Measurements from ENCODE around the gene IZUMO2. TPM values are rescaled to one million over a fixed set of nuclear protein-coding genes. Genes with fewer than 3 reads are reported as not detected.

The IZUMO2 gene
- polyA plus RNA-seq, 1 of the 3 experiments (the other 2 are of a cell fraction) = not detected

DNA sequence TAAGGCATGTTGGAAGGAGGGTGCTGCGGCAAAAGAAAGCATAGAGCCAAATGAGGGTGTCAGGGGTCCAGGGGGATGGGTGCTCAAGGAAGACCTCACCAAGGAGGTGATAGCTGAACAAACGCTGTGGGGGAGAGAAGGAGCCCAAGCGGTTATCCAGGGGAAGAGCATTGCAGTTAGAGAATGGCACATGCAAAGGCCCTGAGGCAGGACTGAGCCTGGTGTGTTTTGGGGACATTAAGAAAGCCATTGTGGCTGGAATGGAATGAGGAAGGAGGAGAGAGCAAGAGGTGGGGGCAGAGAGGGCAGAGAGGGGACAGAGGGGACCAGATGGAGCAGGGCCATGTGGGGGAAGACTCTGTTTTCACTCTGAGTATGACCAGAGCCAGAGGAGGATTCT, 34.3 kb upstream of the IZUMO2 start (continued):
- no peak for TF ChIP-seq POLR2AphosphoS5 (IDR thresholded peaks at IDR 0.05; ENCODE audit: low read depth, low read length)
- no peak for TF ChIP-seq FOSL2 (IDR thresholded peaks at IDR 0.05; ENCODE audit: borderline replicate concordance, low read depth)

- TF ChIP-seq, protein P1, sequence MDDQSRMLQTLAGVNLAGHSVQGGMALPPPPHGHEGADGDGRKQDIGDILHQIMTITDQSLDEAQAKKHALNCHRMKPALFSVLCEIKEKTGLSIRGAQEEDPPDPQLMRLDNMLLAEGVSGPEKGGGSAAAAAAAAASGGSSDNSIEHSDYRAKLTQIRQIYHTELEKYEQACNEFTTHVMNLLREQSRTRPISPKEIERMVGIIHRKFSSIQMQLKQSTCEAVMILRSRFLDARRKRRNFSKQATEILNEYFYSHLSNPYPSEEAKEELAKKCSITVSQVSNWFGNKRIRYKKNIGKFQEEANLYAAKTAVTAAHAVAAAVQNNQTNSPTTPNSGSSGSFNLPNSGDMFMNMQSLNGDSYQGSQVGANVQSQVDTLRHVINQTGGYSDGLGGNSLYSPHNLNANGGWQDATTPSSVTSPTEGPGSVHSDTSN (IDR thresholded peaks at IDR 0.05) = no peak
- no peak for TF ChIP-seq RAD21 (IDR thresholded peaks at IDR 0.05; ENCODE audit: low read length)
- no peak for TF ChIP-seq SMC3 (IDR thresholded peaks at IDR 0.05; ENCODE audit: low read depth, low read length)
- no peak for TF ChIP-seq GATA2 (CRISPR knock-in tag; IDR thresholded peaks at IDR 0.05)
- TF ChIP-seq EZH2phosphoT487 (IDR thresholded peaks at IDR 0.05; ENCODE audit: borderline replicate concordance, low read depth) = no peak
- TF ChIP-seq FOXM1 (IDR thresholded peaks at IDR 0.05; ENCODE audit: low read depth) = no peak
- no peak for TF ChIP-seq FOSL2 (IDR thresholded peaks at IDR 0.05; ENCODE audit: borderline replicate concordance, low read depth)
- no peak for TF ChIP-seq NRF1 (IDR thresholded peaks at IDR 0.05; ENCODE audit: low read depth, low read length)
- TF ChIP-seq, protein P2, sequence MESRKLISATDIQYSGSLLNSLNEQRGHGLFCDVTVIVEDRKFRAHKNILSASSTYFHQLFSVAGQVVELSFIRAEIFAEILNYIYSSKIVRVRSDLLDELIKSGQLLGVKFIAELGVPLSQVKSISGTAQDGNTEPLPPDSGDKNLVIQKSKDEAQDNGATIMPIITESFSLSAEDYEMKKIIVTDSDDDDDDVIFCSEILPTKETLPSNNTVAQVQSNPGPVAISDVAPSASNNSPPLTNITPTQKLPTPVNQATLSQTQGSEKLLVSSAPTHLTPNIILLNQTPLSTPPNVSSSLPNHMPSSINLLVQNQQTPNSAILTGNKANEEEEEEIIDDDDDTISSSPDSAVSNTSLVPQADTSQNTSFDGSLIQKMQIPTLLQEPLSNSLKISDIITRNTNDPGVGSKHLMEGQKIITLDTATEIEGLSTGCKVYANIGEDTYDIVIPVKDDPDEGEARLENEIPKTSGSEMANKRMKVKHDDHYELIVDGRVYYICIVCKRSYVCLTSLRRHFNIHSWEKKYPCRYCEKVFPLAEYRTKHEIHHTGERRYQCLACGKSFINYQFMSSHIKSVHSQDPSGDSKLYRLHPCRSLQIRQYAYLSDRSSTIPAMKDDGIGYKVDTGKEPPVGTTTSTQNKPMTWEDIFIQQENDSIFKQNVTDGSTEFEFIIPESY (IDR thresholded peaks at IDR 0.05; ENCODE audit: borderline replicate concordance, low read depth) = no peak
- TF ChIP-seq, protein P3, sequence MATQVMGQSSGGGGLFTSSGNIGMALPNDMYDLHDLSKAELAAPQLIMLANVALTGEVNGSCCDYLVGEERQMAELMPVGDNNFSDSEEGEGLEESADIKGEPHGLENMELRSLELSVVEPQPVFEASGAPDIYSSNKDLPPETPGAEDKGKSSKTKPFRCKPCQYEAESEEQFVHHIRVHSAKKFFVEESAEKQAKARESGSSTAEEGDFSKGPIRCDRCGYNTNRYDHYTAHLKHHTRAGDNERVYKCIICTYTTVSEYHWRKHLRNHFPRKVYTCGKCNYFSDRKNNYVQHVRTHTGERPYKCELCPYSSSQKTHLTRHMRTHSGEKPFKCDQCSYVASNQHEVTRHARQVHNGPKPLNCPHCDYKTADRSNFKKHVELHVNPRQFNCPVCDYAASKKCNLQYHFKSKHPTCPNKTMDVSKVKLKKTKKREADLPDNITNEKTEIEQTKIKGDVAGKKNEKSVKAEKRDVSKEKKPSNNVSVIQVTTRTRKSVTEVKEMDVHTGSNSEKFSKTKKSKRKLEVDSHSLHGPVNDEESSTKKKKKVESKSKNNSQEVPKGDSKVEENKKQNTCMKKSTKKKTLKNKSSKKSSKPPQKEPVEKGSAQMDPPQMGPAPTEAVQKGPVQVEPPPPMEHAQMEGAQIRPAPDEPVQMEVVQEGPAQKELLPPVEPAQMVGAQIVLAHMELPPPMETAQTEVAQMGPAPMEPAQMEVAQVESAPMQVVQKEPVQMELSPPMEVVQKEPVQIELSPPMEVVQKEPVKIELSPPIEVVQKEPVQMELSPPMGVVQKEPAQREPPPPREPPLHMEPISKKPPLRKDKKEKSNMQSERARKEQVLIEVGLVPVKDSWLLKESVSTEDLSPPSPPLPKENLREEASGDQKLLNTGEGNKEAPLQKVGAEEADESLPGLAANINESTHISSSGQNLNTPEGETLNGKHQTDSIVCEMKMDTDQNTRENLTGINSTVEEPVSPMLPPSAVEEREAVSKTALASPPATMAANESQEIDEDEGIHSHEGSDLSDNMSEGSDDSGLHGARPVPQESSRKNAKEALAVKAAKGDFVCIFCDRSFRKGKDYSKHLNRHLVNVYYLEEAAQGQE (IDR thresholded peaks at IDR 0.05; ENCODE audit: low read depth, low read length) = no peak
- TF ChIP-seq, protein P4, sequence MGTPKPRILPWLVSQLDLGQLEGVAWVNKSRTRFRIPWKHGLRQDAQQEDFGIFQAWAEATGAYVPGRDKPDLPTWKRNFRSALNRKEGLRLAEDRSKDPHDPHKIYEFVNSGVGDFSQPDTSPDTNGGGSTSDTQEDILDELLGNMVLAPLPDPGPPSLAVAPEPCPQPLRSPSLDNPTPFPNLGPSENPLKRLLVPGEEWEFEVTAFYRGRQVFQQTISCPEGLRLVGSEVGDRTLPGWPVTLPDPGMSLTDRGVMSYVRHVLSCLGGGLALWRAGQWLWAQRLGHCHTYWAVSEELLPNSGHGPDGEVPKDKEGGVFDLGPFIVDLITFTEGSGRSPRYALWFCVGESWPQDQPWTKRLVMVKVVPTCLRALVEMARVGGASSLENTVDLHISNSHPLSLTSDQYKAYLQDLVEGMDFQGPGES (IDR thresholded peaks at IDR 0.05; ENCODE audit: low read depth, low read length) = no peak
- TF ChIP-seq, protein P5, sequence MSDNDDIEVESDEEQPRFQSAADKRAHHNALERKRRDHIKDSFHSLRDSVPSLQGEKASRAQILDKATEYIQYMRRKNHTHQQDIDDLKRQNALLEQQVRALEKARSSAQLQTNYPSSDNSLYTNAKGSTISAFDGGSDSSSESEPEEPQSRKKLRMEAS (IDR thresholded peaks at IDR 0.05; ENCODE audit: low read depth) = no peak
- DNase-seq = no peak
- Histone ChIP-seq H3K36me3 (replicated peaks in 1 of 2; ENCODE audit: control insufficient read depth in 1 of 2, insufficient read depth in 2 of 2, low read length in 1 of 2) (no peaks in the 10 kb centered on the region), H3K9me2 (no peaks in the 10 kb centered on the region), H3K9me3 (no peaks in the 10 kb centered on the region), H3F3A (replicated peaks; ENCODE audit: insufficient read depth) (no peaks in the 10 kb centered on the region), H3K4me2 (no peak overlapping the region), H2AFZ (ENCODE audit: low read depth) (no peak overlapping the region), H3K4me1 (ENCODE audit: control insufficient read depth in 1 of 2, insufficient read depth in 2 of 2, low read depth in 1 of 2, low read length in 1 of 2) (no peaks in the 10 kb centered on the region), H3K4me3 (ENCODE audit: low read depth in 2 of 2, low read length in 1 of 2) (no peak overlapping the region), H3K27ac (ENCODE audit: low read depth in 2 of 2, low read length in 1 of 2) (no peak overlapping the region), H3K27me3 (ENCODE audit: insufficient read depth) (peaks cover 46% of the 10 kb centered on the region), H4K20me1 (ENCODE audit: insufficient read depth) (no peaks in the 10 kb centered on the region), H3K9ac (no peak overlapping the region), H3K79me2 (ENCODE audit: insufficient read depth) (no peaks in the 10 kb centered on the region)
- CTCF ChIA-PET = no interaction called here
- 2% methylated on average over 4 of the region's 4 CpGs for WGBS (ENCODE audit: low lambda C conversion rate)
- POLR2A ChIA-PET = no interaction called here
Measured at GRCh38 chr19:50196322-50196932, 33.3 kb upstream of the IZUMO2 start.

All from SK-N-SH (cell line).